H1 (cell line): ENCODE measurements around the gene BRD7. TPM values are rescaled to one million over a fixed set of nuclear protein-coding genes. Genes with fewer than 3 reads are reported as not detected.
A peak's percentile ranks its signal among the peaks of the same experiment; 100 is the strongest.

Experiments used
- CTCF ChIA-PET: fragments of 300-600 bp; sonication (Branson Sonifier 250); formaldehyde crosslinking; loops from one replicate; lab custom pipeline; 2021; ENCODE audit not compliant: partially characterized antibody; lab: Charles Lee
- POLR2A ChIA-PET: fragments of 300-600 bp; sonication (Branson Sonifier 250); formaldehyde crosslinking; loops from one replicate; lab custom pipeline; 2021; ENCODE audit warnings: inconsistent platforms; ENCODE audit not compliant: partially characterized antibody; lab: Charles Lee
- DNase-seq, 2 experiments: peaks; one replicate each; pipeline versions ENCODE4 v3.0.0 to v3.0.0-alpha.2; 2010 to 2022; ENCODE audit warnings: low spot score in 2 of 2, low read depth in 1 of 2, mixed read lengths in 1 of 2
- FAIRE-seq: peaks from 2 replicates; lab custom pipeline; 2011; peaks lifted over from hg19 to GRCh38; lab: Jason Lieb, UNC
- H2AFZ ChIP-seq: 2 replicates; pipeline ENCODE4 v1.8.1; 2012; ENCODE audit warnings: low read length, inconsistent platforms
- H2AK5ac ChIP-seq: 2 replicates; pipeline ENCODE4 v1.6.1; 2013; ENCODE audit warnings: low read depth, low read length
- H2BK120ac ChIP-seq: replicated peaks from 2 replicates; pipeline ENCODE3; 2013; ENCODE audit warnings: low read depth, low read length, inconsistent platforms
- H2BK12ac ChIP-seq: 2 replicates; pipeline ENCODE4 v1.6.1; 2013; ENCODE audit warnings: low read depth, low read length
- H2BK15ac ChIP-seq: 2 replicates; pipeline ENCODE4 v1.6.1; 2013; ENCODE audit warnings: low read length
- H2BK20ac ChIP-seq: 2 replicates; pipeline ENCODE4 v1.6.1; 2013; ENCODE audit warnings: low read length
- H2BK5ac ChIP-seq: 2 replicates; pipeline ENCODE4 v1.6.1; 2013; ENCODE audit warnings: low read depth, low read length
- H3K14ac ChIP-seq: 2 replicates; pipeline ENCODE4 v1.6.1; 2013; ENCODE audit warnings: inconsistent platforms; ENCODE audit not compliant: insufficient read length
- H3K18ac ChIP-seq: 2 replicates; pipeline ENCODE4 v1.6.1; 2013; ENCODE audit warnings: low read length; ENCODE audit errors: extremely low read depth
- H3K23ac ChIP-seq: 2 replicates; pipeline ENCODE4 v1.6.1; 2013; ENCODE audit warnings: inconsistent platforms; ENCODE audit not compliant: insufficient read length
- H3K23me2 ChIP-seq: 2 replicates; pipeline ENCODE4 v1.6.1; 2013; ENCODE audit warnings: low read depth, low read length
- H3K27ac ChIP-seq: 2 replicates; pipeline ENCODE4 v1.6.1; 2011; ENCODE audit warnings: low read depth, low read length, inconsistent platforms
- H3K27me3 ChIP-seq, 4 experiments: replicated peaks in 1 of 4; 1 replicate in 1 of 4; 2 replicates in 3 of 4; pipeline versions ENCODE4 v1.6.1 to v1.8.1; 2011 to 2013; ENCODE audit warnings: low read length in 3 of 4, mild to moderate bottlenecking in 3 of 4, inconsistent platforms in 2 of 4, mixed read lengths in 2 of 4, moderate library complexity in 1 of 4; ENCODE audit not compliant: control insufficient read depth in 3 of 4, insufficient read depth in 3 of 4; ENCODE audit errors: extremely low read depth in 1 of 4
- H3K36me3 ChIP-seq, 4 experiments: 2 replicates each; pipeline versions ENCODE4 v1.6.1 to v1.8.1; 2011 to 2013; ENCODE audit warnings: mild to moderate bottlenecking in 4 of 4, low read length in 3 of 4, moderate library complexity in 2 of 4, control low read depth in 1 of 4, inconsistent platforms in 1 of 4; ENCODE audit not compliant: insufficient read depth in 4 of 4, control insufficient read depth in 2 of 4
- H3K4ac ChIP-seq: replicated peaks from 2 replicates; pipeline ENCODE3; 2013; ENCODE audit warnings: low read length, low read depth, mixed read lengths, inconsistent platforms; ENCODE audit not compliant: insufficient read length
- H3K4me1 ChIP-seq, 4 experiments: replicated peaks in 1 of 4; 1 replicate in 1 of 4; 2 replicates in 3 of 4; pipeline versions ENCODE4 v1.6.1 to v1.8.1; 2011 to 2013; ENCODE audit warnings: low read length in 3 of 4, inconsistent platforms in 2 of 4, mixed read lengths in 1 of 4; ENCODE audit not compliant: insufficient read depth in 4 of 4, control insufficient read depth in 3 of 4
- H3K4me2 ChIP-seq, 2 experiments: 2 replicates each; pipeline versions ENCODE4 v1.6.1 to v1.8.1; 2011 to 2013; ENCODE audit warnings: low read depth in 2 of 2, low read length in 2 of 2, control low read depth in 1 of 2, inconsistent platforms in 1 of 2, mild to moderate bottlenecking in 1 of 2; ENCODE audit not compliant: insufficient read depth in 1 of 2
- H3K4me3 ChIP-seq, 4 experiments: fragments of 200-600, 300-600 bp in 1 of 4; sonication (generic), shearing (Covaris generic), sonication (Bioruptor Twin) in 1 of 4; 2 replicates each; pipeline versions ENCODE4 v1.5.1 to v1.8.1; 2011 to 2016; ENCODE audit warnings: low read length in 4 of 4, low read depth in 3 of 4, control low read depth in 2 of 4, inconsistent platforms in 2 of 4, mild to moderate bottlenecking in 2 of 4, mixed read lengths in 1 of 4, moderate library complexity in 1 of 4; ENCODE audit not compliant: insufficient read depth in 2 of 4; ENCODE audit errors: extremely low read depth in 1 of 4
- H3K56ac ChIP-seq: replicated peaks from 2 replicates; pipeline ENCODE3; 2013; ENCODE audit warnings: low read depth, mild to moderate bottlenecking, mixed read lengths, low read length, inconsistent platforms; ENCODE audit not compliant: insufficient read length
- H3K79me1 ChIP-seq: 2 replicates; pipeline ENCODE4 v1.6.1; 2013; ENCODE audit warnings: low read depth, low read length, control low read depth
- H3K79me2 ChIP-seq, 2 experiments: 2 replicates each; pipeline versions ENCODE4 v1.6.1 to v1.8.1; 2012 to 2013; ENCODE audit warnings: low read length in 2 of 2, mild to moderate bottlenecking in 2 of 2, inconsistent platforms in 1 of 2; ENCODE audit not compliant: insufficient read depth in 2 of 2, control insufficient read depth in 1 of 2
- H3K9ac ChIP-seq, 4 experiments: replicated peaks in 1 of 4; 1 replicate in 1 of 4; 2 replicates in 3 of 4; pipeline versions ENCODE4 v1.6.1 to v1.8.1; 2011 to 2013; ENCODE audit warnings: low read depth in 3 of 4, low read length in 3 of 4, control low read depth in 2 of 4, mild to moderate bottlenecking in 2 of 4, moderate library complexity in 2 of 4, inconsistent platforms in 1 of 4; ENCODE audit errors: extremely low read depth in 1 of 4
- H3K9me3 ChIP-seq, 2 experiments: 2 replicates each; pipeline versions ENCODE4 v1.6.1 to v1.8.1; 2012 to 2013; ENCODE audit warnings: mild to moderate bottlenecking in 2 of 2, moderate library complexity in 2 of 2, control low read depth in 1 of 2, inconsistent platforms in 1 of 2, low read depth in 1 of 2, low read length in 1 of 2, mixed read lengths in 1 of 2; ENCODE audit not compliant: insufficient read depth in 2 of 2
- H4K20me1 ChIP-seq, 2 experiments: replicated peaks in 1 of 2; 2 replicates each; pipeline versions ENCODE3 to v1.8.1; 2011 to 2013; ENCODE audit warnings: inconsistent platforms in 2 of 2, low read length in 2 of 2, mild to moderate bottlenecking in 1 of 2; ENCODE audit not compliant: insufficient read depth in 2 of 2, control insufficient read depth in 1 of 2
- H4K5ac ChIP-seq: 2 replicates; pipeline ENCODE4 v1.6.1; 2013; ENCODE audit warnings: low read length, low read depth, mixed read lengths, inconsistent platforms; ENCODE audit not compliant: insufficient read length
- H4K8ac ChIP-seq: 2 replicates; pipeline ENCODE4 v1.8.0; 2013; ENCODE audit warnings: mild to moderate bottlenecking, moderate library complexity, low read length, inconsistent platforms; ENCODE audit not compliant: insufficient read depth; ENCODE audit errors: extremely low read depth
- H4K91ac ChIP-seq: replicated peaks from 2 replicates; pipeline ENCODE3; 2013; ENCODE audit warnings: low read length, mixed read lengths, inconsistent platforms; ENCODE audit not compliant: insufficient read length
- BACH1 ChIP-seq: IDR thresholded peaks from 2 replicates; pipeline ENCODE4 v1.6.1; 2012; ENCODE audit warnings: low read length, improper control_type of control experiment
- CBX5 ChIP-seq: fragments of 300-800, 300-1000 bp; sonication (generic); IDR thresholded peaks from 2 replicates; pipeline ENCODE4 v1.7.1; 2016; ENCODE audit warnings: antibody characterized with exemption, low read length, low read depth
- CHD2 ChIP-seq: IDR thresholded peaks from 2 replicates; pipeline ENCODE4 v1.6.1; 2012; ENCODE audit warnings: low read length, improper control_type of control experiment
- FOSL1 ChIP-seq: IDR thresholded peaks from 2 replicates; pipeline ENCODE4 v1.6.1; 2011; ENCODE audit warnings: mild to moderate bottlenecking, low read depth, low read length, moderate library complexity; ENCODE audit not compliant: insufficient read depth
- HDAC6 ChIP-seq: IDR thresholded peaks from one replicate; pipeline ENCODE4 v1.7.1; 2012; ENCODE audit warnings: low read depth, mild to moderate bottlenecking, inconsistent platforms, low read length, moderate library complexity
- MAFK ChIP-seq: IDR thresholded peaks from 2 replicates; pipeline ENCODE4 v1.6.1; 2012; ENCODE audit warnings: low read depth, mild to moderate bottlenecking, improper control_type of control experiment, low read length
- POLR2A ChIP-seq, 2 experiments: IDR thresholded peaks; 1 replicate in 1 of 2; 2 replicates in 1 of 2; pipeline ENCODE4 v1.6.1; 2011; ENCODE audit warnings: low read depth in 2 of 2, low read length in 2 of 2, mild to moderate bottlenecking in 2 of 2; ENCODE audit errors: control extremely low read depth in 1 of 2
- POLR2AphosphoS5 ChIP-seq: IDR thresholded peaks from 2 replicates; pipeline ENCODE4 v1.6.1; 2011; ENCODE audit warnings: low read depth, low read length
- TCF12 ChIP-seq: IDR thresholded peaks from 2 replicates; pipeline ENCODE4 v1.6.1; 2011; ENCODE audit warnings: low read depth, mild to moderate bottlenecking, low read length
- WGBS, 2 experiments: shearing (Covaris generic) in 1 of 2; methylation state at CpG; one replicate each; pipeline versions ENCODE4 v1.1.6 to v1.1.7; 2013 to 2015; ENCODE audit warnings: low lambda C conversion rate in 2 of 2, mixed read lengths in 2 of 2, inconsistent platforms in 1 of 2, low coverage in 1 of 2, missing lambda C conversion rate in 1 of 2; ENCODE audit not compliant: insufficient replicate concordance in 2 of 2, insufficient coverage in 1 of 2, insufficient read length in 1 of 2; ENCODE audit errors: extremely low coverage in 1 of 2, missing lambda C conversion rate in 1 of 2; 5-methylcytosine and 5-hydroxymethylcytosine counted together
- polyA plus RNA-seq, 7 experiments: library from polyadenylated mRNA; depleted of rRNA in 3 of 7; stranded (reverse) in 5 of 7; unstranded in 2 of 7; fragments of >200 nt in 5 of 7; fragments of 200-250 nt in 2 of 7; gene quantifications; 1 replicate in 5 of 7; 2 replicates in 1 of 7; 4 replicates in 1 of 7; pipeline versions ENCODE4 v1.2.1 to v1.2.3, GENCODE V29; 2011 to 2013; ENCODE audit warnings: missing spikeins in 2 of 7, mixed read lengths in 2 of 7
- total RNA-seq: library from RNA; stranded (reverse); fragmentation: NEBNext Ultra II Directional; extraction: Animal tissue kit (Norgen Biotek cat#: 25700); gene quantifications from 2 replicates; pipeline ENCODE4 v1.2.1, GENCODE V29; 2021

The BRD7 gene
- total and polyA plus RNA-seq, 2 of the 8 experiments (the other 6 are each of a cell fraction or from before 2014, with no cell fraction given): 42.5 to 120 TPM

GRCh38 chr16:50390371-50390771 is 21.6 kb upstream of the BRD7 start:
- Histone ChIP-seq H3K4me3 (no peak overlapping the region), H3K56ac (no peak overlapping the region), H3K14ac (no peak overlapping the region), H3K9me3 (no peaks in the 10 kb centered on the region), H3K4ac (no peak overlapping the region), H3K79me2 (no peaks in the 10 kb centered on the region), H3K4me1 (no peaks in the 10 kb centered on the region; a peak in 2 of 7 replicates), H3K18ac (no peak overlapping the region), H3K23ac (no peak overlapping the region), H3K23me2 (no peaks in the 10 kb centered on the region), H2BK20ac (no peak overlapping the region), H2AFZ (peak overlapping the region; percentile 25; the same call in 1 of the 2 replicates), H3K27ac (no peak overlapping the region), H4K8ac (peak overlapping the region; percentile 78), H4K5ac (no peak overlapping the region), H4K91ac (no peak overlapping the region), H2AK5ac (no peak overlapping the region), H3K36me3 (no peaks in the 10 kb centered on the region), H3K4me2 (no peak overlapping the region), H3K9ac (no peak overlapping the region), H2BK15ac (no peak overlapping the region), H4K20me1 (no peaks in the 10 kb centered on the region), H3K27me3 (no peaks in the 10 kb centered on the region), H2BK120ac (no peak overlapping the region), H2BK12ac (no peak overlapping the region), H3K79me1 (no peaks in the 10 kb centered on the region), H2BK5ac (no peak overlapping the region)
- ChIA-PET POLR2A (interaction anchor here (1.0 kb wide), 1 partner anchor 109 kb away, joined by 3 read pairs; no protein-coding TSS in a partner anchor), CTCF (interaction anchor here (0.7 to 1.2 kb wide), 5 partner anchors 14 to 330 kb away, joined by 3 to 4 read pairs (median 3); no protein-coding TSS in a partner anchor)
- 86% methylated on average over 6 of the region's 11 CpGs; no CpG with 5 or more reads in 1 of the 2 experiments for WGBS, 2 experiments
- TF ChIP-seq POLR2A (IDR thresholded peaks at IDR 0.05; ENCODE audit: control extremely low read depth in 1 of 2, low read depth in 2 of 2, low read length in 2 of 2): no peak
- no peak for TF ChIP-seq POLR2AphosphoS5
- TF ChIP-seq TCF12: no peak
- TF ChIP-seq CBX5: no peak
- TF ChIP-seq MAFK: no peak
- no peak for TF ChIP-seq CHD2
- no peak for TF ChIP-seq FOSL1
- no peak for TF ChIP-seq BACH1
- no peak for TF ChIP-seq HDAC6
- DNase-seq: peak in 1 of 2 experiments; percentile 44
- FAIRE-seq: no peak
